ENCODE results near the gene TMIGD1.
A peak's percentile ranks its signal among the peaks of the same experiment; 100 is the strongest.

TMIGD1 gene

GRCh38 chr17:30333503-30334360 lies at the start of gene TMIGD1:
Gene TMIGD1 (minus strand): TSS chr17:30334057. CDS start chr17:30332133, 1,924 bp downstream.
- no peak within 1 kb of the TSS for H3K9ac ChIP-seq (ENCODE audit: low read depth in 1 of 2, low read length in 2 of 2)
- no peaks in the 10 kb centered on the region for H3K9me3 ChIP-seq (ENCODE audit: control insufficient read depth in 1 of 2, low read length in 2 of 2)
- H3K36me3 ChIP-seq (ENCODE audit: control insufficient read depth in 1 of 2, insufficient read depth in 2 of 2, low read length in 2 of 2): no peaks in the 10 kb centered on the region
- no peak within 1 kb of the TSS for H3K4me3 ChIP-seq (ENCODE audit: low read depth in 1 of 2, low read length in 2 of 2)
- H3K27ac ChIP-seq (ENCODE audit: low read depth, low read length): no peak within 1 kb of the TSS
- peaks cover 4 to 21% of the 10 kb centered on the region in 2 donors for H3K4me1 ChIP-seq (ENCODE audit: control insufficient read depth in 1 of 2, insufficient read depth in 2 of 2, low read length in 2 of 2)
- H3K27me3 ChIP-seq (ENCODE audit: control insufficient read depth in 1 of 2, insufficient read depth in 2 of 2, low read length in 2 of 2): peaks cover 0 to 3% of the 10 kb centered on the region in 2 donors

- peaks cover 5 to 30% of the 10 kb centered on the region in 2 donors for H3K4me1 ChIP-seq (ENCODE audit: control insufficient read depth in 1 of 2, insufficient read depth in 2 of 2, low read length in 2 of 2)
- H3K9ac ChIP-seq (ENCODE audit: low read depth in 1 of 2, low read length in 2 of 2): no peak overlapping the region
- H3K4me3 ChIP-seq (ENCODE audit: low read depth in 1 of 2, low read length in 2 of 2): no peak overlapping the region
- no peak overlapping the region for H3K27ac ChIP-seq (ENCODE audit: low read depth, low read length)
- peaks cover 0 to 14% of the 10 kb centered on the region in 2 donors for H3K36me3 ChIP-seq (ENCODE audit: control insufficient read depth in 1 of 2, insufficient read depth in 2 of 2, low read length in 2 of 2)
- no peaks in the 10 kb centered on the region for H3K27me3 ChIP-seq (ENCODE audit: control insufficient read depth in 1 of 2, insufficient read depth in 2 of 2, low read length in 2 of 2)
- H3K9me3 ChIP-seq (ENCODE audit: control insufficient read depth in 1 of 2, low read length in 2 of 2): no peaks in the 10 kb centered on the region
These were observed 48.5 kb upstream of the TMIGD1 start for GRCh38 chr17:30382345-30382744.

- Histone ChIP-seq H3K9me3 (ENCODE audit: control insufficient read depth in 1 of 2, low read length in 2 of 2) (no peaks in the 10 kb centered on the region), H3K9ac (ENCODE audit: low read depth in 1 of 2, low read length in 2 of 2) (no peak overlapping the region), H3K36me3 (ENCODE audit: control insufficient read depth in 1 of 2, insufficient read depth in 2 of 2, low read length in 2 of 2) (peaks cover 0 to 11% of the 10 kb centered on the region in 2 donors), H3K27me3 (ENCODE audit: control insufficient read depth in 1 of 2, insufficient read depth in 2 of 2, low read length in 2 of 2) (no peaks in the 10 kb centered on the region), H3K27ac (ENCODE audit: low read depth, low read length) (no peak overlapping the region), H3K4me1 (ENCODE audit: control insufficient read depth in 1 of 2, insufficient read depth in 2 of 2, low read length in 2 of 2) (peaks cover 5 to 40% of the 10 kb centered on the region in 2 donors), H3K4me3 (ENCODE audit: low read depth in 1 of 2, low read length in 2 of 2) (peak overlapping the region; percentile 43 to 81)
These were observed 47.4 kb upstream of the TMIGD1 start for GRCh38 chr17:30381340-30381659.

- Histone ChIP-seq H3K9me3 (ENCODE audit: control insufficient read depth in 1 of 2, low read length in 2 of 2) (no peaks in the 10 kb centered on the region), H3K27me3 (ENCODE audit: control insufficient read depth in 1 of 2, insufficient read depth in 2 of 2, low read length in 2 of 2) (no peaks in the 10 kb centered on the region), H3K4me3 (ENCODE audit: low read depth in 1 of 2, low read length in 2 of 2) (peak overlapping the region; percentile 81 to 86), H3K4me1 (ENCODE audit: control insufficient read depth in 1 of 2, insufficient read depth in 2 of 2, low read length in 2 of 2) (peaks cover 5 to 43% of the 10 kb centered on the region in 2 donors), H3K36me3 (ENCODE audit: control insufficient read depth in 1 of 2, insufficient read depth in 2 of 2, low read length in 2 of 2) (peaks cover 0 to 6% of the 10 kb centered on the region in 2 donors), H3K9ac (ENCODE audit: low read depth in 1 of 2, low read length in 2 of 2) (peak overlapping the region; percentile 69 to 70), H3K27ac (ENCODE audit: low read depth, low read length) (no peak overlapping the region)
These were observed 46.9 kb upstream of the TMIGD1 start for GRCh38 chr17:30380643-30381339.

- H3K4me3 ChIP-seq (ENCODE audit: low read depth in 1 of 2, low read length in 2 of 2): peak overlapping the region; percentile 81 to 86
These were observed 46.1 kb upstream of the TMIGD1 start for GRCh38 chr17:30379903-30380381.

GRCh38 chr17:30379303-30379902 lies 45.5 kb upstream of the TMIGD1 start:
- peaks cover 5 to 46% of the 10 kb centered on the region in 2 donors for H3K4me1 ChIP-seq (ENCODE audit: control insufficient read depth in 1 of 2, insufficient read depth in 2 of 2, low read length in 2 of 2)
- peak overlapping the region; percentile 70 for H3K9ac ChIP-seq (ENCODE audit: low read depth in 1 of 2, low read length in 2 of 2)

More at GRCh38 chr17:30379903-30380381, 46.1 kb upstream of the TMIGD1 start:
- no peak overlapping the region for H3K27ac ChIP-seq (ENCODE audit: low read depth, low read length)
- H3K9me3 ChIP-seq (ENCODE audit: control insufficient read depth in 1 of 2, low read length in 2 of 2): no peaks in the 10 kb centered on the region
- peak overlapping the region; percentile 69 to 70 for H3K9ac ChIP-seq (ENCODE audit: low read depth in 1 of 2, low read length in 2 of 2)
- peaks cover 5 to 46% of the 10 kb centered on the region in 2 donors for H3K4me1 ChIP-seq (ENCODE audit: control insufficient read depth in 1 of 2, insufficient read depth in 2 of 2, low read length in 2 of 2)
- H3K36me3 ChIP-seq (ENCODE audit: control insufficient read depth in 1 of 2, insufficient read depth in 2 of 2, low read length in 2 of 2): no peaks in the 10 kb centered on the region
- no peaks in the 10 kb centered on the region for H3K27me3 ChIP-seq (ENCODE audit: control insufficient read depth in 1 of 2, insufficient read depth in 2 of 2, low read length in 2 of 2)

GRCh38 chr17:30378825-30379302 lies 45.0 kb upstream of the TMIGD1 start, which contains the start of gene CPD:
Gene CPD (plus strand): TSS chr17:30378927. CDS start chr17:30378981, 54 bp downstream.
- peak within 1 kb of the TSS; percentile 81 to 86 for H3K4me3 ChIP-seq (ENCODE audit: low read depth in 1 of 2, low read length in 2 of 2)
- H3K36me3 ChIP-seq (ENCODE audit: control insufficient read depth in 1 of 2, insufficient read depth in 2 of 2, low read length in 2 of 2): no peaks in the 10 kb centered on the region
- H3K27me3 ChIP-seq (ENCODE audit: control insufficient read depth in 1 of 2, insufficient read depth in 2 of 2, low read length in 2 of 2): no peaks in the 10 kb centered on the region
- peak within 1 kb of the TSS; percentile 66 for H3K27ac ChIP-seq (ENCODE audit: low read depth, low read length)
- H3K4me1 ChIP-seq (ENCODE audit: control insufficient read depth in 1 of 2, insufficient read depth in 2 of 2, low read length in 2 of 2): peaks cover 5 to 46% of the 10 kb centered on the region in 2 donors
- H3K9ac ChIP-seq (ENCODE audit: low read depth in 1 of 2, low read length in 2 of 2): peak within 1 kb of the TSS; percentile 70
- no peaks in the 10 kb centered on the region for H3K9me3 ChIP-seq (ENCODE audit: control insufficient read depth in 1 of 2, low read length in 2 of 2)

More at GRCh38 chr17:30379303-30379902, 45.5 kb upstream of the TMIGD1 start:
- Histone ChIP-seq H3K27me3 (ENCODE audit: control insufficient read depth in 1 of 2, insufficient read depth in 2 of 2, low read length in 2 of 2) (no peaks in the 10 kb centered on the region), H3K4me3 (ENCODE audit: low read depth in 1 of 2, low read length in 2 of 2) (peak overlapping the region; percentile 81 to 86), H3K9me3 (ENCODE audit: control insufficient read depth in 1 of 2, low read length in 2 of 2) (no peaks in the 10 kb centered on the region), H3K27ac (ENCODE audit: low read depth, low read length) (peak overlapping the region; percentile 66), H3K36me3 (ENCODE audit: control insufficient read depth in 1 of 2, insufficient read depth in 2 of 2, low read length in 2 of 2) (no peaks in the 10 kb centered on the region)

GRCh38 chr17:30378241-30378824 lies 44.5 kb upstream of the TMIGD1 start:
- no peaks in the 10 kb centered on the region for H3K27me3 ChIP-seq (ENCODE audit: control insufficient read depth in 1 of 2, insufficient read depth in 2 of 2, low read length in 2 of 2)
- peaks cover 5 to 46% of the 10 kb centered on the region in 2 donors for H3K4me1 ChIP-seq (ENCODE audit: control insufficient read depth in 1 of 2, insufficient read depth in 2 of 2, low read length in 2 of 2)
- H3K9ac ChIP-seq (ENCODE audit: low read depth in 1 of 2, low read length in 2 of 2): peak overlapping the region; percentile 53 to 62
- no peaks in the 10 kb centered on the region for H3K36me3 ChIP-seq (ENCODE audit: control insufficient read depth in 1 of 2, insufficient read depth in 2 of 2, low read length in 2 of 2)
- no peaks in the 10 kb centered on the region for H3K9me3 ChIP-seq (ENCODE audit: control insufficient read depth in 1 of 2, low read length in 2 of 2)
- H3K27ac ChIP-seq (ENCODE audit: low read depth, low read length): peak overlapping the region; percentile 53
- H3K4me3 ChIP-seq (ENCODE audit: low read depth in 1 of 2, low read length in 2 of 2): peak overlapping the region; percentile 81 to 86

GRCh38 chr17:30377574-30378240 lies 43.9 kb upstream of the TMIGD1 start:
- H3K27ac ChIP-seq (ENCODE audit: low read depth, low read length): no peak overlapping the region
- H3K4me1 ChIP-seq (ENCODE audit: control insufficient read depth in 1 of 2, insufficient read depth in 2 of 2, low read length in 2 of 2): peaks cover 5 to 46% of the 10 kb centered on the region in 2 donors
- H3K27me3 ChIP-seq (ENCODE audit: control insufficient read depth in 1 of 2, insufficient read depth in 2 of 2, low read length in 2 of 2): no peaks in the 10 kb centered on the region
- H3K4me3 ChIP-seq (ENCODE audit: low read depth in 1 of 2, low read length in 2 of 2): peak overlapping the region; percentile 81 to 86
- H3K36me3 ChIP-seq (ENCODE audit: control insufficient read depth in 1 of 2, insufficient read depth in 2 of 2, low read length in 2 of 2): no peaks in the 10 kb centered on the region
- H3K9me3 ChIP-seq (ENCODE audit: control insufficient read depth in 1 of 2, low read length in 2 of 2): no peaks in the 10 kb centered on the region
- H3K9ac ChIP-seq (ENCODE audit: low read depth in 1 of 2, low read length in 2 of 2): peak overlapping the region in 1 of 2 donors; percentile 53
